Loucy (cell line): ENCODE results near the gene ORAI3.

Source experiments
- H2AFZ ChIP-seq: fragments of 200-600 bp; sonication (generic); 2 replicates; pipeline ENCODE4 v1.6.0; 2016; ENCODE audit warnings: antibody characterized with exemption, mild to moderate bottlenecking, low read length, moderate library complexity
- H3F3A ChIP-seq: fragments of 200-600 bp; 2 replicates; pipeline ENCODE4 v1.6.0; 2016; ENCODE audit warnings: antibody characterized with exemption, low read depth, mild to moderate bottlenecking
- H3K27me3 ChIP-seq: fragments of 200-600 bp; sonication (generic); 2 replicates; pipeline ENCODE4 v1.6.1; 2014; ENCODE audit warnings: low read length, mild to moderate bottlenecking; ENCODE audit not compliant: insufficient read depth, poor library complexity, severe bottlenecking
- H3K36me3 ChIP-seq: fragments of 200-600 bp; sonication (generic); 2 replicates; pipeline ENCODE4 v1.6.1; 2016; ENCODE audit warnings: low read length; ENCODE audit not compliant: insufficient read depth
- H3K4me1 ChIP-seq: fragments of 200-600 bp; sonication (generic); 2 replicates; pipeline ENCODE4 v1.5.1; 2014; ENCODE audit warnings: low read length, mild to moderate bottlenecking; ENCODE audit not compliant: insufficient read depth, poor library complexity, severe bottlenecking
- H3K4me2 ChIP-seq: fragments of 200-600 bp; sonication (generic); 2 replicates; pipeline ENCODE4 v1.6.0; 2014; ENCODE audit warnings: antibody characterized with exemption, low read length, low read depth, mild to moderate bottlenecking; ENCODE audit not compliant: poor library complexity, severe bottlenecking
- H3K4me3 ChIP-seq: fragments of 200-600 bp; sonication (generic); 2 replicates; pipeline ENCODE4 v1.5.1; 2014; ENCODE audit warnings: low read length, mild to moderate bottlenecking, mixed read lengths; ENCODE audit not compliant: poor library complexity, severe bottlenecking
- H3K79me2 ChIP-seq: fragments of 200-600 bp; sonication (generic); 2 replicates; pipeline ENCODE4 v1.6.1; 2014; ENCODE audit warnings: low read length; ENCODE audit not compliant: insufficient read depth
- H3K9ac ChIP-seq: fragments of 200-600 bp; sonication (generic); 2 replicates; pipeline ENCODE4 v1.6.0; 2014; ENCODE audit warnings: mild to moderate bottlenecking, low read depth, low read length, moderate library complexity; ENCODE audit not compliant: poor library complexity, severe bottlenecking
- H3K9me2 ChIP-seq: fragments of 200-600 bp; sonication (generic); replicated peaks from 2 replicates; pipeline ENCODE4 v1.6.1; 2016; ENCODE audit warnings: low read depth, low read length, mixed read lengths
- H3K9me3 ChIP-seq: fragments of 200-600 bp; sonication (generic); 2 replicates; pipeline ENCODE4 v1.6.1; 2014; ENCODE audit warnings: mild to moderate bottlenecking, antibody characterized with exemption, low read length, low read depth; ENCODE audit not compliant: insufficient read depth
- H4K20me1 ChIP-seq: fragments of 200-600 bp; sonication (generic); 2 replicates; pipeline ENCODE4 v1.6.0; 2014; ENCODE audit warnings: antibody characterized with exemption, low read length, mild to moderate bottlenecking; ENCODE audit not compliant: insufficient read depth, poor library complexity, severe bottlenecking
- EZH2phosphoT487 ChIP-seq: fragments of 200-600 bp; IDR thresholded peaks from 2 replicates; pipeline ENCODE4 v1.6.1; 2018; ENCODE audit warnings: antibody characterized with exemption, mild to moderate bottlenecking, moderate library complexity, borderline replicate concordance
- TF ChIP-seq, protein P1 (sequence below): fragments of 200-600 bp; sonication (generic); conservative IDR thresholded peaks from 2 replicates; pipeline ENCODE4 v1.5.1; 2014; ENCODE audit warnings: mild to moderate bottlenecking, antibody characterized with exemption, low read length

Gene ORAI3

DNA sequence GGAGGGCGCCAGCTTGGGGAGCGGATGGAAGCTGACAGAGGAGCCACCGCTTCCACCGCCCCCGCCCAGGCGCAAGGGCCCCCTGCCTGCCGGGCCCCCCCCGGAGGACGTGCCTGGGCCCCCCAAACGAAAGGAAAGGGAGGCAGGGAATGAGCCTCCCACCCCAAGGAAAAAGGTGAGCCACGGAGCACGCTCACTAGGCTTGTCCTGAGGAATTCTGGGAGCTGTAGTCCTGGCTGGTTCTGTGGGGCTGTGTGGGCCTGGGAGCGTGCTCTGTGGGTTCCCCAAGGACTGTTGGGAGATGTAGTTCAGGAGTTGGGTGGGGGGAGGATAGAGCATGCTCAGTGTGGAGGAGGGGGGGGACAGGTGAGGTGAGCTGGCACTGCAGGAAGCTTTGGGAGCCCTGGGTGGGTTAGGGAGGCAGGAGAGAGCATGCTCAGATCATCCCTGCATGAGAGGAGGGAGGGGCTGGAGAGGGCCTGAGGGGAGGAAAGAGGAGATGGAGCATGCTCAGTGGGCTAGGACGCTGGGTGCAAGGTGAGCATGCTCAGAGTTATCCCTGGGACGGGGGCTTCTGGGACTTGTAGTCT, 21.0 kb upstream of the ORAI3 start:
- Histone ChIP-seq H3K9me3 (no peaks in the 10 kb centered on the region), H4K20me1 (peaks cover 14% of the 10 kb centered on the region), H3K9ac (no peak overlapping the region), H3K79me2 (peaks cover 40% of the 10 kb centered on the region), H3K9me2 (no peaks in the 10 kb centered on the region), H3F3A (no peaks in the 10 kb centered on the region), H3K4me3 (peak overlapping the region; percentile 22), H3K36me3 (peaks cover 26% of the 10 kb centered on the region; the same call in 1 of the 2 replicates), H3K27me3 (no peaks in the 10 kb centered on the region), H3K4me2 (peak overlapping the region; percentile 100), H3K4me1 (peaks cover 29% of the 10 kb centered on the region), H2AFZ (no peak overlapping the region)
- TF ChIP-seq EZH2phosphoT487: no peak
- TF ChIP-seq, protein P1, sequence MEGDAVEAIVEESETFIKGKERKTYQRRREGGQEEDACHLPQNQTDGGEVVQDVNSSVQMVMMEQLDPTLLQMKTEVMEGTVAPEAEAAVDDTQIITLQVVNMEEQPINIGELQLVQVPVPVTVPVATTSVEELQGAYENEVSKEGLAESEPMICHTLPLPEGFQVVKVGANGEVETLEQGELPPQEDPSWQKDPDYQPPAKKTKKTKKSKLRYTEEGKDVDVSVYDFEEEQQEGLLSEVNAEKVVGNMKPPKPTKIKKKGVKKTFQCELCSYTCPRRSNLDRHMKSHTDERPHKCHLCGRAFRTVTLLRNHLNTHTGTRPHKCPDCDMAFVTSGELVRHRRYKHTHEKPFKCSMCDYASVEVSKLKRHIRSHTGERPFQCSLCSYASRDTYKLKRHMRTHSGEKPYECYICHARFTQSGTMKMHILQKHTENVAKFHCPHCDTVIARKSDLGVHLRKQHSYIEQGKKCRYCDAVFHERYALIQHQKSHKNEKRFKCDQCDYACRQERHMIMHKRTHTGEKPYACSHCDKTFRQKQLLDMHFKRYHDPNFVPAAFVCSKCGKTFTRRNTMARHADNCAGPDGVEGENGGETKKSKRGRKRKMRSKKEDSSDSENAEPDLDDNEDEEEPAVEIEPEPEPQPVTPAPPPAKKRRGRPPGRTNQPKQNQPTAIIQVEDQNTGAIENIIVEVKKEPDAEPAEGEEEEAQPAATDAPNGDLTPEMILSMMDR: no peak

DNA sequence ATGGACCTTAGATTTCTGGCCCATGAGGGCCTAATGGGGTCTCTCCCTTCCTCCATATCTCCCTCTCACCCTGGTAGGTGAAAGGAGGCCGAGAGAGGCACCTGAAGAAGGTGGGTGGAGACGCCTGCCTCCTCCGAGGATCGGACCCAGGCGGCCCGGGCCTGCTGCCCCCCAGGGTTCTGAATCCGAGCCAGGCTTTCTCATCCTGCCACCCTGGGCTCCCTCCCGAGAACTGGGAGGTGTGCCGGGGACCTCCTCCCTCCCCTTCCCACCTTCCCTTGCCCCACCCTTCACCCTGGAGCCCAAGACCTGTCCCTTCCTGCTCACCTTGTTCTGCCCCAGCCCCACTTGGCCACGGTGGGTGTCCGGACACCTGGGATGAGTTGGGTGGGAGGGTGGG, 20.5 kb upstream of the ORAI3 start:
- Histone ChIP-seq H3K9ac (no peak overlapping the region), H2AFZ (no peak overlapping the region), H3K79me2 (peaks cover 39% of the 10 kb centered on the region), H3K27me3 (no peaks in the 10 kb centered on the region), H3K9me3 (no peaks in the 10 kb centered on the region), H3K4me1 (peaks cover 29% of the 10 kb centered on the region), H3K4me3 (no peak overlapping the region), H3F3A (no peaks in the 10 kb centered on the region), H3K36me3 (peaks cover 26% of the 10 kb centered on the region; the same call in 1 of the 2 replicates), H3K4me2 (no peak overlapping the region), H3K9me2 (no peaks in the 10 kb centered on the region), H4K20me1 (peaks cover 14% of the 10 kb centered on the region)
- TF ChIP-seq, protein P1: no peak
- TF ChIP-seq EZH2phosphoT487: no peak

DNA sequence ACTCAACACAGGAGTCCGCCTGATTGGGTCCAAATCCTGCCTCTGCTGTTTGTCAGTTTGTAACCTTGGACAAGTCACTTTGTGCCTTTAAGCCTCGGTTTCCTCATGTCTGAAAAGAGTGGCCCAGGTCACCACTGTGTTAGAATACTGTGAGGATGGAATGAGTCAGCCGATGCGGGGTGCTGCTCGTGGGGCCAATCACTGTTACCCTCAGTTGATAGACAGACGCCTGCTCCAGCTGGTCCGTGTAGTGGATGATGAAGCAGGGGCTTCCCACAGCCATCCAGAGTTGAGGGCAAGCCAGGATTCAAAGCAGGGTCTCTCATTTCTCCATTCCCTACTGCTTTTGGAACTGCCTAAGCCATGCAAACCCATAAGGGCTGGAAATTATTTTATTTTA, 19.7 kb upstream of the ORAI3 start:
- Histone ChIP-seq H3K9me2 (no peaks in the 10 kb centered on the region), H3K4me3 (no peak overlapping the region), H3K9ac (no peak overlapping the region), H3K4me2 (no peak overlapping the region), H2AFZ (no peak overlapping the region), H3K9me3 (no peaks in the 10 kb centered on the region), H3K27me3 (no peaks in the 10 kb centered on the region), H3F3A (no peaks in the 10 kb centered on the region), H3K36me3 (peaks cover 26% of the 10 kb centered on the region; the same call in 1 of the 2 replicates), H3K4me1 (peaks cover 29% of the 10 kb centered on the region), H4K20me1 (peaks cover 14% of the 10 kb centered on the region), H3K79me2 (peaks cover 32% of the 10 kb centered on the region)
- no peak for TF ChIP-seq EZH2phosphoT487
- TF ChIP-seq, protein P1: no peak
